ENCODE measurements around the gene MFF. TPM values are rescaled to one million over a fixed set of nuclear protein-coding genes. Genes with fewer than 3 reads are reported as not detected.

Gene MFF
- total RNA-seq, 4 donors from 2014 or later, result 94.5 to 151 (median 131) TPM

GRCh38 chr2:227312579-227312978, 12.5 kb upstream of the MFF start:
- Histone ChIP-seq H3K36me3 (peaks cover 0 to 19% of the 10 kb centered on the region in 2 donors), H3K4me3 (no peak overlapping the region), H3K9me3 (no peaks in the 10 kb centered on the region), H3K27ac (no peak overlapping the region), H3K27me3 (no peaks in the 10 kb centered on the region), H3K4me1 (peaks cover 0 to 8% of the 10 kb centered on the region in 2 donors)
- ATAC-seq, result no peak
- DNase-seq, result no peak
- in situ Hi-C loops (cut with MboI; ENCODE audit: low sequenced_read_pairs in 4 of 4), result no loop called here
- TF ChIP-seq POLR2A (IDR thresholded peaks at IDR 0.05) (no peak), CTCF (IDR thresholded peaks at IDR 0.05 in 4 of 5, conservative IDR thresholded peaks at IDR 0.05 in 1 of 5) (no peak)
- intact Hi-C loops (cut with DNase I; ENCODE audit: low total_unique reads), result no loop called here

- Histone ChIP-seq H3K9me3 (no peaks in the 10 kb centered on the region), H3K4me3 (no peak overlapping the region), H3K36me3 (peaks cover 0 to 19% of the 10 kb centered on the region in 2 donors), H3K4me1 (peaks cover 0 to 8% of the 10 kb centered on the region in 2 donors), H3K27me3 (no peaks in the 10 kb centered on the region), H3K27ac (no peak overlapping the region)
- DNase-seq (no peak), ATAC-seq (no peak)
- TF ChIP-seq POLR2A (IDR thresholded peaks at IDR 0.05), result no peak
- no peak for TF ChIP-seq CTCF (IDR thresholded peaks at IDR 0.05 in 4 of 5, conservative IDR thresholded peaks at IDR 0.05 in 1 of 5)
- in situ Hi-C loops (cut with MboI; ENCODE audit: low sequenced_read_pairs in 4 of 4), result no loop called here
- intact Hi-C loops (cut with DNase I; ENCODE audit: low total_unique reads), result no loop called here
Observed at GRCh38 chr2:227313310-227313709, 11.7 kb upstream of the MFF start.

GRCh38 chr2:227317834-227318233, 7.2 kb upstream of the MFF start:
- Histone ChIP-seq H3K36me3 (peaks cover 0 to 9% of the 10 kb centered on the region in 2 donors), H3K27ac (no peak overlapping the region), H3K4me3 (no peak overlapping the region), H3K27me3 (no peaks in the 10 kb centered on the region), H3K4me1 (no peaks in the 10 kb centered on the region), H3K9me3 (no peaks in the 10 kb centered on the region)
- ATAC-seq (no peak), DNase-seq (no peak)
- in situ Hi-C loops (cut with MboI; ENCODE audit: low sequenced_read_pairs in 4 of 4) (no loop called here), intact Hi-C loops (cut with DNase I; ENCODE audit: low total_unique reads) (no loop called here)
- TF ChIP-seq POLR2A (IDR thresholded peaks at IDR 0.05) (no peak), CTCF (IDR thresholded peaks at IDR 0.05 in 4 of 5, conservative IDR thresholded peaks at IDR 0.05 in 1 of 5) (no peak)

GRCh38 chr2:227320305-227321094, 4.6 kb upstream of the MFF start:
- TF ChIP-seq POLR2A (IDR thresholded peaks at IDR 0.05), result no peak
- no peak for TF ChIP-seq CTCF (IDR thresholded peaks at IDR 0.05 in 4 of 5, conservative IDR thresholded peaks at IDR 0.05 in 1 of 5)
- H3K36me3 ChIP-seq, result no peaks in the 10 kb centered on the region
- H3K9me3 ChIP-seq, result no peaks in the 10 kb centered on the region
- no peak for ATAC-seq
- peaks cover 5% of the 10 kb centered on the region in 2 donors for H3K4me1 ChIP-seq
- in situ Hi-C loops (cut with MboI; ENCODE audit: low sequenced_read_pairs in 4 of 4) (no loop called here), intact Hi-C loops (cut with DNase I; ENCODE audit: low total_unique reads) (no loop called here)
- no peaks in the 10 kb centered on the region for H3K27me3 ChIP-seq
- H3K4me3 ChIP-seq, result no peak overlapping the region
- DNase-seq, result no peak
- no peak overlapping the region for H3K27ac ChIP-seq

Measured in gastrocnemius medialis (tissue), 4 donors.